ENCODE measurements around the gene DNAJB2.

The DNAJB2 gene

GRCh38 chr2:219272356-219272755 lies 6.8 kb upstream of the DNAJB2 start:
- no peak for TF ChIP-seq GABPA (IDR thresholded peaks at IDR 0.05; ENCODE audit: low read depth)
- no peak for TF ChIP-seq POLR2AphosphoS5 (IDR thresholded peaks at IDR 0.05; ENCODE audit: low read depth)
- no peak for TF ChIP-seq SPI1 (IDR thresholded peaks at IDR 0.05; ENCODE audit: borderline replicate concordance, low read depth)
- no peak for TF ChIP-seq REST (IDR thresholded peaks at IDR 0.05; ENCODE audit: insufficient replicate concordance, low read depth)
- no peak for TF ChIP-seq CTCF (IDR thresholded peaks at IDR 0.05; ENCODE audit: insufficient read depth, low read length)
- H3K27me3 ChIP-seq (ENCODE audit: insufficient read depth, poor library complexity, severe bottlenecking) = no peaks in the 10 kb centered on the region
- DNase-seq (ENCODE audit: low read depth in 1 of 2, low spot score in 1 of 2) = no peak
- H3K4me3 ChIP-seq (replicated peaks; ENCODE audit: insufficient read depth, low read length) = no peak overlapping the region
- H3K27ac ChIP-seq (replicated peaks) = no peak overlapping the region

GRCh38 chr2:219272995-219273394 lies 6.2 kb upstream of the DNAJB2 start:
- no peak for DNase-seq (ENCODE audit: low read depth in 1 of 2, low spot score in 1 of 2)
- Histone ChIP-seq H3K27ac (replicated peaks) (no peak overlapping the region), H3K27me3 (ENCODE audit: insufficient read depth, poor library complexity, severe bottlenecking) (no peaks in the 10 kb centered on the region), H3K4me3 (replicated peaks; ENCODE audit: insufficient read depth, low read length) (no peak overlapping the region)
- TF ChIP-seq SPI1 (IDR thresholded peaks at IDR 0.05; ENCODE audit: borderline replicate concordance, low read depth) (no peak), GABPA (IDR thresholded peaks at IDR 0.05; ENCODE audit: low read depth) (no peak), CTCF (IDR thresholded peaks at IDR 0.05; ENCODE audit: insufficient read depth, low read length) (no peak), POLR2AphosphoS5 (IDR thresholded peaks at IDR 0.05; ENCODE audit: low read depth) (no peak), REST (IDR thresholded peaks at IDR 0.05; ENCODE audit: insufficient replicate concordance, low read depth) (no peak)

GRCh38 chr2:219273937-219274336 lies 5.2 kb upstream of the DNAJB2 start:
- Histone ChIP-seq H3K27ac (replicated peaks) (no peak overlapping the region), H3K27me3 (ENCODE audit: insufficient read depth, poor library complexity, severe bottlenecking) (no peaks in the 10 kb centered on the region), H3K4me3 (replicated peaks; ENCODE audit: insufficient read depth, low read length) (no peak overlapping the region)
- no peak for DNase-seq (ENCODE audit: low read depth in 1 of 2, low spot score in 1 of 2)
- no peak for TF ChIP-seq REST (IDR thresholded peaks at IDR 0.05; ENCODE audit: insufficient replicate concordance, low read depth)
- no peak for TF ChIP-seq CTCF (IDR thresholded peaks at IDR 0.05; ENCODE audit: insufficient read depth, low read length)
- TF ChIP-seq GABPA (IDR thresholded peaks at IDR 0.05; ENCODE audit: low read depth) = no peak
- TF ChIP-seq SPI1 (IDR thresholded peaks at IDR 0.05; ENCODE audit: borderline replicate concordance, low read depth) = no peak
- no peak for TF ChIP-seq POLR2AphosphoS5 (IDR thresholded peaks at IDR 0.05; ENCODE audit: low read depth)
